Mucosa of descending colon (tissue), 3 donors: ENCODE data around the gene ZNF528. TPM values are rescaled to one million over a fixed set of nuclear protein-coding genes. Genes with fewer than 3 reads are reported as not detected.
A peak's percentile ranks its signal among the peaks of the same experiment; 100 is the strongest.

Source experiments
- ATAC-seq: fragments of 200-7000 bp; cut with Tn5 transposase; one replicate; pipeline ENCODE4 v1.9.1; 2020; ENCODE audit warnings: mild to moderate bottlenecking, moderate library complexity
- DNase-seq, 3 donors: peaks; one replicate each; pipeline ENCODE4 v3.0.0-alpha.2; 2020
- H3K36me3 ChIP-seq: fragments of 200-600 bp; one replicate; pipeline ENCODE4 v1.8.0; 2021; ENCODE audit warnings: low read depth, mild to moderate bottlenecking
- H3K4me1 ChIP-seq: fragments of 200-600 bp; one replicate; pipeline ENCODE4 v1.8.0; 2021; ENCODE audit warnings: low read depth, mild to moderate bottlenecking
- H3K4me3 ChIP-seq: fragments of 200-600 bp; one replicate; pipeline ENCODE4 v1.8.0; 2021; ENCODE audit warnings: mild to moderate bottlenecking
- H3K9me3 ChIP-seq: fragments of 200-600 bp; one replicate; pipeline ENCODE4 v1.8.0; 2021; ENCODE audit warnings: mild to moderate bottlenecking
- intact Hi-C, 2 donors: fragments of 100-400 bp; cut with DNase I in 1 of 2; cut with micrococcal nuclease in 1 of 2; formaldehyde crosslinking; loops; one replicate each; pipeline versions ENCODE4 v1.11.0 to v1.11.1; 2022; cut with DNase I, micrococcal nuclease
- total RNA-seq, 3 donors: library from RNA; stranded (reverse); fragmentation: NEBNext Ultra II Directional in 2 of 3; extraction: Animal tissue kit (Norgen Biotek cat#: 25700) in 2 of 3; gene quantifications; one replicate each; pipeline versions ENCODE4 v1.2.1 to v1.2.4, GENCODE V29; 2021 to 2023
- TF ChIP-seq, protein P1 (sequence below): fragments of 200-600 bp; IDR thresholded peaks from one replicate; pipeline ENCODE4 v1.8.0; 2022; ENCODE audit warnings: antibody characterized with exemption, mild to moderate bottlenecking
- donor health status: DM: no; HTN: no; CAD: no; lungs with moderate emphysema.
- donor health status: DM: no; HTN: no; CAD: no.
- donor health status: DM: no; HTN: yes; CAD: no.

ZNF528 gene
- total RNA-seq, 3 donors from 2014 or later = 11.2 to 21.9 (median 20.8) TPM

- DNase-seq (no peak), ATAC-seq (no peak)
- Histone ChIP-seq H3K4me3 (no peak overlapping the region), H3K9me3 (peaks cover 64% of the 10 kb centered on the region), H3K36me3 (no peaks in the 10 kb centered on the region), H3K4me1 (no peaks in the 10 kb centered on the region)
- TF ChIP-seq, protein P1, sequence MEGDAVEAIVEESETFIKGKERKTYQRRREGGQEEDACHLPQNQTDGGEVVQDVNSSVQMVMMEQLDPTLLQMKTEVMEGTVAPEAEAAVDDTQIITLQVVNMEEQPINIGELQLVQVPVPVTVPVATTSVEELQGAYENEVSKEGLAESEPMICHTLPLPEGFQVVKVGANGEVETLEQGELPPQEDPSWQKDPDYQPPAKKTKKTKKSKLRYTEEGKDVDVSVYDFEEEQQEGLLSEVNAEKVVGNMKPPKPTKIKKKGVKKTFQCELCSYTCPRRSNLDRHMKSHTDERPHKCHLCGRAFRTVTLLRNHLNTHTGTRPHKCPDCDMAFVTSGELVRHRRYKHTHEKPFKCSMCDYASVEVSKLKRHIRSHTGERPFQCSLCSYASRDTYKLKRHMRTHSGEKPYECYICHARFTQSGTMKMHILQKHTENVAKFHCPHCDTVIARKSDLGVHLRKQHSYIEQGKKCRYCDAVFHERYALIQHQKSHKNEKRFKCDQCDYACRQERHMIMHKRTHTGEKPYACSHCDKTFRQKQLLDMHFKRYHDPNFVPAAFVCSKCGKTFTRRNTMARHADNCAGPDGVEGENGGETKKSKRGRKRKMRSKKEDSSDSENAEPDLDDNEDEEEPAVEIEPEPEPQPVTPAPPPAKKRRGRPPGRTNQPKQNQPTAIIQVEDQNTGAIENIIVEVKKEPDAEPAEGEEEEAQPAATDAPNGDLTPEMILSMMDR = no peak
- intact Hi-C loops = no loop called here
Observed at GRCh38 chr19:52444506-52444905, 46.9 kb downstream of the ZNF528 start.

- intact Hi-C loops = no loop called here
- Histone ChIP-seq H3K36me3 (no peaks in the 10 kb centered on the region), H3K4me1 (peaks cover 4% of the 10 kb centered on the region), H3K9me3 (peaks cover 85% of the 10 kb centered on the region), H3K4me3 (no peak overlapping the region)
- ATAC-seq = no peak
- DNase-seq = no peak
- TF ChIP-seq, protein P1 = no peak
Observed at GRCh38 chr19:52451241-52451640, 53.6 kb downstream of the ZNF528 start.

- TF ChIP-seq, protein P1 = no peak
- Histone ChIP-seq H3K36me3 (no peaks in the 10 kb centered on the region), H3K4me3 (no peak within 1 kb of the TSS), H3K4me1 (peaks cover 4% of the 10 kb centered on the region), H3K9me3 (peaks cover 85% of the 10 kb centered on the region)
- DNase-seq = peak; percentile 64 to 72 (median 64)
- peak; percentile 37 for ATAC-seq
- intact Hi-C loops = no loop called here
Observed at GRCh38 chr19:52453324-52454094, 55.9 kb downstream of the ZNF528 start, which contains the start of gene ZNF578. Gene ZNF578, plus strand, starts transcription at chr19:52453553. Its CDS starts 48,293 bp downstream, at chr19:52501846.

DNA sequence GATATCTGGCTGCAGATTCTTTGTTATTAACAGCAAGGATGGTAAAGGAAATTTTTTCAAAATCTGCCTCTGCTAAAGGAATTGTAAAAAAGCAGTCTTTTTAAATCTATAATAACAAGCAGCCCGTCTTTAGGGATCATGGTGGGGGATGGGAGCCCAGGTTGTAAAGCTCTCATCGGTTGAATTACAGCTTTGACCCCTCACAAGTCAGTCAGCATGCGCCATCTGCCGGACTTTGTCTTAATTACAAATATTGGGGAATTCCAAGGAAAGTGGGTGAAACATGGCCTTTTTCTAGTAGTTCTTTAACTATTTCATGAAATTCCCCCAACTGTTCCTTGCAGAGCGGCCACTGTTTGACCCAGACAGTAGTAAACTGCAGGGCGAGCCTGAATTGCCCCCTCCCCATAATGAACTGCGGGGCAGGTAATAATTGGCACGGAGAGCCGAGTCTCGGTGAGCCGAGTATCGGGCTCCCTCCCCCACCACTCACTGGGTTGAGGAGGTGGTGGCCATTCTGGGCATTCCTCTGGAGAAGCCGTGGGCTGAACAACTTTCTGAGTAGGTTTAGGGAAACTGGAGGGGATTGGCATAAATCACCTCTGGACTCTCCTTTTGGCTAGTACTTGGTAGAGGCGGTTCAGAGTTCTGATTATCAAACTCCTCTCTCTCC, 67.3 kb downstream of the ZNF528 start:
- H3K4me3 ChIP-seq = no peak overlapping the region
- DNase-seq (no peak), ATAC-seq (no peak)
- H3K9me3 ChIP-seq = peaks cover 100% of the 10 kb centered on the region
- no peaks in the 10 kb centered on the region for H3K36me3 ChIP-seq
- no peaks in the 10 kb centered on the region for H3K4me1 ChIP-seq
- intact Hi-C loops = no loop called here
- TF ChIP-seq, protein P1 = no peak

Other genes with a start within 250 kb of the ZNF528 start
- gene ZNF836, start 226.2 kb upstream of the ZNF528 start, total RNA-seq = 10 to 100 TPM in 2 of 3 donors, 1 to 10 TPM in 1; 9.1 to 16.6 (median 11.1) TPM
- 100 to 1,000 TPM; 212 to 274 (median 273) TPM for gene PPP2R1A, start 207.8 kb upstream of the ZNF528 start, total RNA-seq
- 10 to 100 TPM; 11.4 to 21.0 (median 12.8) TPM for gene ZNF766, start 128.3 kb upstream of the ZNF528 start, total RNA-seq
- 10 to 100 TPM; 12.8 to 16.9 (median 15.0) TPM for gene ZNF480, start 100.7 kb upstream of the ZNF528 start, total RNA-seq
- gene ZNF610, start 61.6 kb upstream of the ZNF528 start, total RNA-seq = 1 to 10 TPM; 1.7 to 3.8 (median 2.1) TPM
- gene ZNF880, start 27.9 kb upstream of the ZNF528 start, total RNA-seq = 10 to 100 TPM in 1 of 3 donors, 1 to 10 TPM in 2; 8.6 to 16.7 (median 9.6) TPM
- not detected for gene ZNF534, start 31.3 kb downstream of the ZNF528 start, total RNA-seq
- gene ZNF578, start 55.7 kb downstream of the ZNF528 start, total RNA-seq = 1 to 10 TPM in 1 of 3 donors, under 1 TPM in 2; 0.27 to 2.6 (median 0.43) TPM
- 10 to 100 TPM; 26.2 to 46.9 (median 46.1) TPM for gene ZNF808, start 129.8 kb downstream of the ZNF528 start, total RNA-seq
- gene ZNF701, start 172.4 kb downstream of the ZNF528 start, total RNA-seq = 10 to 100 TPM; 20.2 to 35.2 (median 27.2) TPM
- gene ZNF83, start 240.5 kb downstream of the ZNF528 start, total RNA-seq = 10 to 100 TPM; 17.6 to 48.7 (median 31.6) TPM